Non-pigmented ciliary epithelial cell (primary cell): ENCODE results near the gene SAMD4A.
A peak's percentile ranks its signal among the peaks of the same experiment; 100 is the strongest.

ENCODE experiments used
- DNase-seq: peaks from one replicate; pipeline ENCODE4 v3.0.0-alpha.2; 2010; ENCODE audit warnings: low read depth

Gene SAMD4A

GRCh38 chr14:54565785-54566409 is 1.0 kb upstream of the SAMD4A start:
- no peak for DNase-seq

GRCh38 chr14:54567224-54567638 is 303 bp downstream of the SAMD4A start:
- no peak for DNase-seq

- DNase-seq = no peak
Measured at GRCh38 chr14:54567639-54568561, 972 bp downstream of the SAMD4A start.

- DNase-seq = no peak
Measured at GRCh38 chr14:54568821-54569595, 2.1 kb downstream of the SAMD4A start.

GRCh38 chr14:54570047-54570446 is 3.1 kb downstream of the SAMD4A start:
- no peak for DNase-seq

- DNase-seq = peak; percentile 67
Measured at GRCh38 chr14:54570631-54571415, 3.9 kb downstream of the SAMD4A start.

- DNase-seq = no peak
Measured at GRCh38 chr14:54572316-54572715, 5.4 kb downstream of the SAMD4A start.

GRCh38 chr14:54574528-54574927 is 7.6 kb downstream of the SAMD4A start:
- DNase-seq = no peak

GRCh38 chr14:54577494-54577893 is 10.6 kb downstream of the SAMD4A start:
- no peak for DNase-seq

GRCh38 chr14:54577977-54578376 is 11.0 kb downstream of the SAMD4A start:
- DNase-seq = no peak

- no peak for DNase-seq
Measured at GRCh38 chr14:54579621-54580020, 12.7 kb downstream of the SAMD4A start.

- no peak for DNase-seq
Measured at GRCh38 chr14:54580933-54581332, 14.0 kb downstream of the SAMD4A start.

GRCh38 chr14:54582334-54582733 is 15.4 kb downstream of the SAMD4A start:
- no peak for DNase-seq

GRCh38 chr14:54584097-54584496 is 17.2 kb downstream of the SAMD4A start:
- DNase-seq = no peak

GRCh38 chr14:54585214-54585613 is 18.3 kb downstream of the SAMD4A start:
- no peak for DNase-seq

- no peak for DNase-seq
Measured at GRCh38 chr14:54589076-54589475, 22.1 kb downstream of the SAMD4A start.

GRCh38 chr14:54589843-54590242 is 22.9 kb downstream of the SAMD4A start:
- no peak for DNase-seq

- DNase-seq = no peak
Measured at GRCh38 chr14:54590481-54590880, 23.6 kb downstream of the SAMD4A start.

- DNase-seq = no peak
Measured at GRCh38 chr14:54591461-54591860, 24.5 kb downstream of the SAMD4A start.

GRCh38 chr14:54591866-54592265 is 24.9 kb downstream of the SAMD4A start:
- DNase-seq = no peak

GRCh38 chr14:54593860-54594259 is 26.9 kb downstream of the SAMD4A start:
- DNase-seq = no peak

GRCh38 chr14:54594537-54594936 is 27.6 kb downstream of the SAMD4A start:
- no peak for DNase-seq
